Esophagus squamous epithelium (tissue), 4 donors: ENCODE results near the gene RIN3.

ENCODE experiments used
- POLR2A ChIP-seq, 4 donors: fragments of 450-650 bp; IDR thresholded peaks; one replicate each; pipeline ENCODE4 v1.6.1; 2017; ENCODE audit warnings: antibody characterized with exemption in 4 of 4, mild to moderate bottlenecking in 4 of 4, moderate library complexity in 3 of 4
- TF ChIP-seq, protein P1 (sequence below), 6 experiments: fragments of 450-650 bp in 4 of 6; fragments of 200-600 bp in 2 of 6; sonication (generic) in 2 of 6; IDR thresholded peaks; one replicate each; pipeline ENCODE4 v1.5.1; 2016 to 2019; ENCODE audit warnings: antibody characterized with exemption in 6 of 6, mild to moderate bottlenecking in 4 of 6, moderate library complexity in 4 of 6

DNA sequence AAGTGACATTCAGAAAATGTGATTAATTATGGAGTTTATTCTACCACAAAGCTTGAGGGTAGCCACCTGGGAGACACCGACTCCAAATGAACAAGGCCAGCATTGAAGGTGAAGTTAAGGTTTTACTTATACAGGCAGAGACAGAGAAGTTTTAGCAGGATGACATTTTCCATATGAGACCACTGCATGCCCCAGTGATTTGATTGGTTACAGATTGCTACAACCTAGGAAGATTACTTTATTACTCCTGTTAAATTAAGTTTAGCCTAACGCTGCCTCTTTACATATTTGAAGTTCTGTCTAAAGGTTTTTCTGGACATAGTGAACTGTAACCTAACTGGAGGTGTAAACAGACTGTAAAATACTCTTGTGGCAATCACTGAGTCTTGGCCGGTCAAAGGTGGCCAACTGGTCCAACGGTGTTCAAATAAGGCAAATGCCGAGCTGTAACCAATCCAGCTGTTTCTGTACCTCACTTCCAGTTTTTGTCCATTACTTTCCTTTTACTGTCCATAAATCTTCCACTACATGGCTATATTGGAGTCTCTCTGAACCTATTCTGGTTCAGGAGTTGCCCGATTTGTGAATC lies 57.2 kb downstream of the RIN3 start:
- TF ChIP-seq, protein P1, sequence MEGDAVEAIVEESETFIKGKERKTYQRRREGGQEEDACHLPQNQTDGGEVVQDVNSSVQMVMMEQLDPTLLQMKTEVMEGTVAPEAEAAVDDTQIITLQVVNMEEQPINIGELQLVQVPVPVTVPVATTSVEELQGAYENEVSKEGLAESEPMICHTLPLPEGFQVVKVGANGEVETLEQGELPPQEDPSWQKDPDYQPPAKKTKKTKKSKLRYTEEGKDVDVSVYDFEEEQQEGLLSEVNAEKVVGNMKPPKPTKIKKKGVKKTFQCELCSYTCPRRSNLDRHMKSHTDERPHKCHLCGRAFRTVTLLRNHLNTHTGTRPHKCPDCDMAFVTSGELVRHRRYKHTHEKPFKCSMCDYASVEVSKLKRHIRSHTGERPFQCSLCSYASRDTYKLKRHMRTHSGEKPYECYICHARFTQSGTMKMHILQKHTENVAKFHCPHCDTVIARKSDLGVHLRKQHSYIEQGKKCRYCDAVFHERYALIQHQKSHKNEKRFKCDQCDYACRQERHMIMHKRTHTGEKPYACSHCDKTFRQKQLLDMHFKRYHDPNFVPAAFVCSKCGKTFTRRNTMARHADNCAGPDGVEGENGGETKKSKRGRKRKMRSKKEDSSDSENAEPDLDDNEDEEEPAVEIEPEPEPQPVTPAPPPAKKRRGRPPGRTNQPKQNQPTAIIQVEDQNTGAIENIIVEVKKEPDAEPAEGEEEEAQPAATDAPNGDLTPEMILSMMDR (IDR thresholded peaks at IDR 0.05): no peak
- no peak for TF ChIP-seq POLR2A (IDR thresholded peaks at IDR 0.05)
